Suppressor macrophage (primary cell): ENCODE data around the gene RPS29.

Source experiments
- DNase-seq, 4 experiments: peaks; one replicate each; pipeline ENCODE4 v3.0.0-alpha.2; 2020 to 2022

Gene RPS29

DNA sequence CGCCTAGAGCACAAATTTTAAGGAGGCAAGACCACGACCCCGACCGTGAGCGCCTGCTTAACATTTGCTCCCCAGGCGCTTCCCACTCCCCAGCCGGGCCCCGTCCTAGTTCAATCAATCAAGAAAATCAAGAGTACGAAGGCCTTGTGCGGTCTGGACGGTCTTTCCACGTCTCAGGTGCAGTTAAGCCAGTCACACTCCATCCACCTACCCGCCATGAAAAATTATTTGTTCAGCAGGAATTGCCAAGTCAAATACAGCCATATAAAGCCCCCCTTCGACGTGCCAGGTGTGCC, 12.0 kb upstream of the RPS29 start:
- DNase-seq, result peak in 3 of 4 experiments; percentile 20 to 30 (median 29)

DNA sequence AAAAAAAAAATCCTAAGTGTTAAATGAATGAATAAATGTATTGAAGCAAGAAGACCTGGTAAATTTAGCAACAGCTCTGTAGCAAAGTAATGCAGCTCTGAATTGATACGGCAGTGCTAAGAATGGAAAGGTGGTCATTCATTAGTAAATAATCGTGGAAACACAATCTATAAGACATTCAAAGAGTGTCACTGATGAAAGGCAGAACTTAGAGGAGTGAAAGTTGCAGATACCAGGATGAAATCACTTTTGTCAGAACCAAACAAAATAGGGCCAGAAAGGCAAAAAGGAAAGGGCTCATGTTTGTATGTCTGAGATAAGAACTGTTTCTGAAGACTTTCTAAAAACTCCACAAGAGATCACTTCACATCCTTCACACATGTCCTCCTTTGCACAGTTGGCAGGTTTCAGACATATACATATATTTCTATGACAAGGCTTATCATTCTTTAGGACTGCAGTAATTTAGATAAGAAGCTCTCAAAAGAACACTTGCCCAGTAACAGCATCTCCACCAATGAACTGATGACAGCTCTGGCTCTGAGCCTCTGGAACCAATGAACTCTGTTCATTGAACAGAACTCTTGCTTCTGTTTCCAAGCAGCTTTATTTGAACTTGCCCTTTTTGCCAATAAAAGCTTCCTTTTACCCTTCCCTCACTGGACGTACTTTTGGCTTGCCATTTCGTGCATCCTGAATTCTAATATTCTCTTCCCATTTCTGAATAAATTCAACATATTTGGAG, 8.3 kb upstream of the RPS29 start:
- DNase-seq, result peak in 3 of 4 experiments; percentile 10 to 12 (median 10)

DNA sequence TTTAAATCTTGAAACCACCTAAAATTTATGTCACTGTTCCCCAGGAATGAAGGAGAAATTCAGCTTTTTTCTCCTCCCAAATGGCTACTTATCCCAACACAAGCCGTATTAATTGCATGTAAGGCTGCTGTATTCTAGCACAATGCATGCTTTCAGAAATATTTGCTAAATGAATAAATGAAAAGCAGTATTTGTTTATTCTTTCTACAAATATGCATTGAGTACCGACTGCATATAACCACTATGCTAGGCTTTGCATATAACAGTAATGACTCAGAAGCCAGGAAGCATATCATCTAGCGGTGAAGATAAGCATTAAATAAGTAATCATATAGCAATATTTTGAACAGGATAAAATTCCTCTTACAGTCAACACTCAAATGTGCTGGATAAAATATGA, 6.8 kb upstream of the RPS29 start:
- no peak for DNase-seq

DNA sequence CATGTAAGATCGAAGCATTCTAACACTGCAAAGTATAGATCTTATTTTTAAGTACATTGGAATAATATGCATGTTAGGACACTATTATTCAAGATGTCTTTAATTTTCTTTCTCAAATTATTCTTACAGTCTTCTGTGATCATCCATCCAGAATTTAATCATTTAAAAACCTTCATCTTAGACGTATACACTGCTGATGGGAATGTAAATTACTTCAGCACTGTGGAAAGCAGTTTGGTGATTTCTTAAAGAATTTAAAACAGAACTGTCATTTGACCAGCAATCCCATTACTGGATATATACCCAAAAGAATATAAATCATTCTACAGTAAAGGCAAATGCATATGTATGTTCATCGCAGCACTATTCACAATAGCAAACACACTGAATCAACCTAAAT, 3.2 kb upstream of the RPS29 start:
- DNase-seq, result no peak

DNA sequence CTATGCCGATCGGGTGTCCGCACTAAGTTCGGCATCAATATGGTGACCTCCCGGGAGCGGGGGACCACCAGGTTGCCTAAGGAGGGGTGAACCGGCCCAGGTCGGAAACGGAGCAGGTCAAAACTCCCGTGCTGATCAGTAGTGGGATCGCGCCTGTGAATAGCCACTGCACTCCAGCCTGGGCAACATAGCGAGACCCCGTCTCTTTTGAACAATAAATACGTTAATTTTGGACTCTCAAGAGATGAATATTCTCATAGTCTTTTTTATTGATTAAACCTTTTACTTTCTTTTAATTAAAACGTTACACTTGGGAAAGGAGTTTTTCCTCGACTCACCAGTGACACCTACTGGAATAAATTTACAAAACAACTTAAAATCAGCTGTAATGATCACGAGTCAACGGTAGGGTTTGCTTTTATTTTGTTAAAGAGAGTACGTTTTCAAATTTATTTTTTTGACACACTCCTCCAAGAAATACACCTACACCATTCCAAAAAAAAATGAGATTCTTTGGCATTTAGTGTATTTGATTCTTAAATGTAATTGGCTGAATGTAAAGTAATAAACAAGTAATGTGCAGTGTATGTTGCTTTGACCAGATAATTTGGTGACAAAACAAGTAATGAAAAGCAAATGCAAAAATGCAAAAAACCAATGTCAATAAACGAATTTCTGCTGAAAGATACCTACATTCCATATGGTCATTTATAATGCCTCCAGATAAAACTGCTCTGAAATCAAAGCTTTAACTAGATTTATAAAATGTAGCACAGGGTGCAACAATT, 687 bp upstream of the RPS29 start:
- peak; percentile 60 to 87 (median 82) for DNase-seq

DNA sequence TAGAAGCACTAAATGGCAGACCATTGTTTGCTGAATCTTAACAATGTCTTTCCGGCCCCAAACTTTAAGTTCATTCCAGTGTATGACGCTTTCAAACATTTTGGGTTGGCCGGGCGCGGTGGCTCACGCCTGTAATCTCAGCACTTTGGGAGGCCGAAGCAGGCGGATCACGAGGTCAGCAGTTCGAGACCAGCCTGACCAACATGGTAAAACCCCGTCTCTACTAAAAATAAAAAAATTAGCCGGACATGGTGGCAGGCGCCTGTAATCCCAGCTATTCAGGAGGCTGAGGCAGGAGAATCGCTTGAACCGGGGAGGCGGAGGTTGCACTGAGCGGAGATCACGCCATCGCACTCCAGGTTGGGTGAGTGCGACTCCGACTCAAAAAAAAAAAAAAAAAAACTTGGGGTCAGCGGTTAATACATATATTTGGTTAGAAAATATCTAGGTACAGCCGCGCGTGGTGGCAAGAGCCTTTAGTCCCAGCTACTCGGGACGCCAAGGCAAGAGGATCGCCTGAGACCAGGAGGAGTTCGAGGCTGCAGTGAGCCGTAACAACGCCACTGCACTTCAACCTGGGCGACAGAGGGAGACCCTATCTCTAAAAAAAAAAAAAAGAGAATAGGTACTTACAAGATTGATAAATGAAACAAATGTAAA, 1.1 kb downstream of the RPS29 start:
- DNase-seq, result peak in 2 of 4 experiments; percentile 24 to 25

DNA sequence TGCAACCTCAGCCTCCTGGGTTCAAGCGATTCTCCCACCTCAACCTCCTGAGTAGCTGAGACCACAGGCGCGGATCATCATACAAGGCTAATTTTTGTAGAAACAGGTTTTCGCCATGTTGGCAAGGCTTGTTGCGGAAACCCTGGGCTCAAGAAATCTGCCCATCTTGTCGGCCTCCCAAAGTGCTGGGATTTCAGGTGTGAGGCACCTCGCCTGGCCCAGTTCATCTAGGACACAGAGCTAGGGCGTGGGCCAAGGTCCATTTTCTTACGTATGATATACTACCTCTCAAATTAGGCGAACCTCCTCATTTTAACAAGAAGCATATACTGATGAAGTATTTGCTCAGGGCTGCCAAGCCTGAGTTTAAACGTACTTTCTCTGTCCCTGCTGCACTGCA, 2.1 kb downstream of the RPS29 start:
- no peak for DNase-seq

DNA sequence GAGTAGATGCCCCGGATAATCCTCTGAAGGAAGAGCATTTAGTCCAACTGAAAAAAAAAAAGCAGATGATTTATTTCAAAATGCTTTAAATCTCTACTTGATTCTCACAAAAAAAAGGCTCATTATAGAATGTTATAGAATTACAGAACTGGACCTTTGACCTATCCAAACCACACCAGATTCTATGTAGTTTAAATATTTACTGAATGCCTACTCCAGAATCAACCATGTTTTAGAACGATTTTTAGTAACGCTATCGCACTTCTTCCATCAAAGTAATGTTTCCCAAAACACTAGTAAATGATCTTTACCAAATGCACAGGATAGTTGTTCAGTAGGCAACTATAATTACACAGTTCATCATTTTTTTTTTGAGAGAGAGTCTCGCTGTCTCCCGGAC, 2.6 kb downstream of the RPS29 start:
- no peak for DNase-seq

DNA sequence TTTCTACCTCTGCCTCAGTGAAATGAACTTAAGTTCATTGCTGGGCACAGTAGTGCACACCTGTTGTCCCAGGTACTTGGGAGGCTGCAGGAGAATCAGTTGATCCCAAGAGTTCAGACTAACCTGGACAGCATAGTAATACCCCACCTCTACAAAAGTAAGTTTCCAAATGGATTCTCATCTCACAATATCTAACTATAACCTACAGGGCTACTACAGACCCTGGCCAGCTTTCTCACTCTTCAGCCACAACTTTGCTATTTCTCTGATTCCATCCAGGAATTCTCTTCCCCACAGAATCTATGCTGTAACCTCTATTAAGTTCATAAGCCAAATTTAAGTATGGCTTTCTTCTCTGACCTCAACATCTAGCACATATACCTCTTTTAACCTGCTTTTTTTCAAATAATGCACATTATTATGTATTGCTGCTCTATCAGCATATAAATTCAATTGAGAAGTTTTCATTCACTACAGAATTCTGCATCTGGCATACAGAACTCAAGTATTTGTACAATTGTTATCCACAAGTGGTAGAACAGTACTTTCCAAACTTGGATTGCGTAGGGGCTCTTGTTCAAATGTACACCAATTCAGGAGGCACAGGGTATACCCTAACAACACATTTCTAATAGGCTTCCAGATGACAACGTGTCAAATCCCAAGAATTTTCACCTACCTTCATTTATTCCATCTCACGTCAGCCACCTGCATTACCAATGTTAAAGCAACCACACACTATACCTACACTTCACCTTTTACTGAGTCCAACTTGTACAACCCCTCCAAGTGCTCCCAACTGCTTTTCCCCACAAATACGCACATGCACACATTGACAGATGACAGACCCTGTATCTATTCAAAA, 3.8 kb downstream of the RPS29 start:
- DNase-seq, result no peak

DNA sequence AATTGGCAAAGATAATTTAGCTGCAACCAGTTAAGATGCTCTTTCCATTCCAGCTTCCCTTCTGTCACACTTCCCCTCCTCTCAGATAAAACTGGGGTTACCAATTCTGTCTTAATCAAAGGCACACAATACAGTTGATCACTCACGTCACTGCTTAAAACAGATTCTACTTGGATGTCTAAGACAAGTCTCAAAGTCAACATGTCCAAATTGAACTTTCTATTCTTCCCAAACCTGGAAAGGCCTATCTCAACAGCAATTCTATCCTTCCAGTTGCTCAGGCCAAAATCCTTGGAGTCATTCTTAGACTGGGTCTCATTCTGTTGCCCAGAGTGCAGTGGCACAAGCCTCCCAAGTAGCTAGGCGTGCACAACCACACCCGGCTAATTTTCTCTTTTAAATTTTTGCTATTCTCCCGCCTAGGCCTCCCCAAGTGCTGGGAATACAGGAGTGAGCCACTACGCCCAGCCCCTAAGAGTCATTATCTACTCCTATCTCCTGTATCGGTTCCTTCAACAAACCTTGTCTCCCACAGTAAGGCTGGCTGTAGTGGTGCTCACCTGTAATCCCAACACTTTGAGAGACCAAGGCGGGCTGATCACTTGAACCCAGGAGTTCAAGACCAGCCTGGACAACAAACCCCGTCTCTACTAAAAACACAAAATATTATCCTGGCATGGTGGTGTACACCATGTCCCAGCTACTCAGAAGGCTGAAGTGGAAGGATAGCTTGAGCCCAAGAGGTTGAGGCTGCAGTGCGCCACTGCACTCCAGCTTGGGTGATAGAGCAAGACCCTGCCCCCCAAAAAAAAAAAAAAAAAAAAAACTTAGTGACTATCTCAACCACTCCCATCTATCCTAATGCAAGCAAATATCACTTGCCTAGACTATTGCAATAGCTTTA, 4.7 kb downstream of the RPS29 start:
- no peak for DNase-seq

DNA sequence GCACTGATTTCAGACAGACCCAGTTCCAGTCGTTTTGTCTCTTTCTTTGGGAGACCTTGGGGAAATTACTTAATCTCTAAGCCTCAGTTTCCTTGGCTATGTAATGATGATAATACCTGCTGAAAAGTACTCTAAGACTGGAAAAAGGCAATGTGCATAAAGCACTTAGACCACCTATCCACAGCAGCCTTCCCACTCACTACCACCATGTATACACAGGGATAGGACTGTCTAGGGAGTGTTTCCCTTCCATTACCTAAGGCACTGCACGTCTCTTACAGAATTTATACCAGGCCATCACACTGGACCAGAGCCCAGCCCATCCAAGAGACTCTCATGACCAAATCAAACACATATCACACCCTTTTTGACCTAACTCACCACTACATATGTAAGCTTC, 6.3 kb downstream of the RPS29 start:
- no peak for DNase-seq

DNA sequence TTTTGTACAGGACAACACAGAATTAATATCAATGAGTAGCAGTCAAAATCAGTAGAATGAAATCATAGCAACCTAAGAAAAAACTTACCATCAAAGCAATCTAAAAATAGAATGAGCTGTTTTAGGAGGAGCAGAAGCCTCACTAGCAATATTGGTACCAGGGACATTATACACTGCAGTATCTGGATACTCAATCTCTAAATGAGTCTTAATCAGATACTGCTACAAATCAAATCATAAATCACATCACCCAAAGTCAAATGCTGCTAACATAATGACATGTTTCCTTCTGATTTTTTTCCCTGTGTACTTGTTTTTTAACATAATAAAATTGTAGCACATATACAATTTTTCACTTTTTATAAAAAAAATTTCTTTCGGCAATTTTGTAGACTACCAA, 8.0 kb downstream of the RPS29 start:
- no peak for DNase-seq

DNA sequence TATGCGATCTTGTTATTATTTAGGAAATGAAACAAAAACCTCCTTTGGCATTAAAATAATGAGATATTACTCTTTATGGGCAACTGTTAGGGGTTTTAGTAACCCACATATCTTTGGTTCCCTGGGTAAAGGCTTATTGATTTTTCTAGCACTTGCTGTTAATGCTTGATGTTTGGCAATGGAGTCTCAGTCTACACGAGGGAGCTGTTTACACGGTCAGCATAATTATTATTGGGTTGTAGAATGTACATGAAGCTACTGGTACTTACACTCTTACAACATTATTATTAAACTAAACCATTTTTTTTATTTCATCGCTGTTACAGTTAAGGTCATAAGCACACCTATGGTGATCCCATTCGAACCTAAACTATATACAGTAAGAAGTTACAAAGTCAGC, 12.1 kb downstream of the RPS29 start:
- DNase-seq, result no peak

DNA sequence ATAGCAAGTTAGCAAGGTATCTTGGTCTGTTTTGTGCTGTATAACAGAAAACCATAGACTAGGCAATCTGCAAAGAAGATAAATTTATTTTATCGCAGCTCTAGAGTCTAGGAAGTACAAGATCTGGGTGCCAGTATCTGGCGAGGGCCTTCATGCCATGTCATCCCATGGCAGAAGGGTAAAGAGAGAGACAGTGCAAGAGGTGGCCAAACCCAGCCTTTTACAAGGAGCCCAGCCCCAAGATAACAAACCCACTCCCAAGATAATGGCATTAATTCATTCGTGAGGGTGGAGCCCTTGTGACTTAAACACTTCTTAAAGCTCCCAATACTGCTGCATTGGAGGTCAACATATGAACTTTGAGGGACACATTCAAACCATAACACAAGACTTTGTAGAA, 16.9 kb downstream of the RPS29 start:
- no peak for DNase-seq

DNA sequence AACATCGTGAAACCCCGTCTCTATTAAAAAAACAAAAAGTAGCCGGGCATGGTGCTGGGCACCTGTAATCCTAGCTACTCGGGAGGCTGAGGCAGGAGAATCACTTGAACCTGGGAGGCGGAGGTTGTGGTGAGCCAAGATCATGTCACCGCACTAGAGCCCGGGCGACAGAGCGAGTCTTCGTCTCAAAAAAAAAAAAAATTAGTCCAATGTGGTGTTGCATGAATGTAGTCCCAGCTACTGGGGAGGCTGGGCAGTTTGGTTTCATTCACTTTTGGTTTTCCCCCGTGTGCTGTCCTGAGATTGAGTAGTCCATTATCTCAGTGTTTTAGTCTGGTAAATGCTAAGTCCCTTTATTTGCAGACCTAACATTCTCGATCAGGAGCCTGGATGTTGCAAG, 19.5 kb downstream of the RPS29 start:
- no peak for DNase-seq

DNA sequence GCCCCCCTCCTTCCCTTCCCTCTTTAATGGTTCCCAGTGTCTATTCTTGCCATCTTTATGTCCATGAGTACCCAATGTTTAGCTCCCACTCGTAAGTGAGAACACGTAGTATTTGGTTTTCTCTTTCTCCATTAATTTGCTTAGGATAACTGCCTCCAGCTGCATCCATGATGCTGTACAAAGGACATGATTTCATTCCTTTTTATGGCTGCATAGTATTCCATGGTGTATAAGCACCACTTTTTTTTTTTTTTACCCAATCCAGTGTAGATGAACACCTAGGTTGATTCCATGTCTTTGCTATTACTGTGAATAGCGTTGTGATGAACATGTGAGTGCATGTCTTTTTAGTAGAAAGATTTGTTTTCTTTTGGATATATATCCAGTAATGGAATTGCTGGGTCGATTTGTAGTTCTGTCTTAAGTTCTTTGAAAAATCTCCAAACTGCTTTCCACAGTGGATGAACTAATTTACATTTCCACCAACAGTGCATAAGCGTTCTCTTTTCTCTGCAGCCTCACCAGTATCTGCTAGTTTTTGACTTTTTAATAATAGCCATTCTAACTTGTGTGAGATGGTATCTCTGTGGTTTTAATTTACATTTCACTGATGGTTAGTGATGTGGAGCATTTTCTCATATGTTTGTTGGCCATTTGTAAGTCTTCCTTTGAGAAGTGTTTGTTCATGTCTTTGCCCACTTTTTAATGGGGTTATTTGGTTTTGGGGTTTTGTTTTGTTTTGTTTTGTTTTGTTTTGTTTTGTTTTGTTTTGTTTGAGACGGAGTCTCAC, 26.0 kb downstream of the RPS29 start:
- no peak for DNase-seq

DNA sequence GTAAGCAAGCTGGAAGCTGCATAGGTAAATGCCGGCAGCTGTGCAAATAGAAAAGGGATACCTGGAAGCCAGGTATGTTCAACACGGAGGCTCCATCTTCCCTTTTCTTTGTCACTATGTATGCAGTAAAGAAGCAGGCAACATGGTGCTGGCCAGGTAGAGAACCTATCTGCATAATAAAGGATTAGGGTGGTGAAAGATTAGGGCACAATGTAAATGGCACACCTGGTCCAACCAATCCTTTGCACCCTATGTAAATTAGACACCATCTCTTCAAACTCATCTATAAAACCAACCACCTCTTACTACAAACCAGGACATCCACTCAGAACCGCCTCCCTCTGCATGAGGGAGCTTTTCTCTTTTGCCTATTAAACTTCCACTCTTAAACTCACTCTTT, 32.3 kb downstream of the RPS29 start:
- no peak for DNase-seq

DNA sequence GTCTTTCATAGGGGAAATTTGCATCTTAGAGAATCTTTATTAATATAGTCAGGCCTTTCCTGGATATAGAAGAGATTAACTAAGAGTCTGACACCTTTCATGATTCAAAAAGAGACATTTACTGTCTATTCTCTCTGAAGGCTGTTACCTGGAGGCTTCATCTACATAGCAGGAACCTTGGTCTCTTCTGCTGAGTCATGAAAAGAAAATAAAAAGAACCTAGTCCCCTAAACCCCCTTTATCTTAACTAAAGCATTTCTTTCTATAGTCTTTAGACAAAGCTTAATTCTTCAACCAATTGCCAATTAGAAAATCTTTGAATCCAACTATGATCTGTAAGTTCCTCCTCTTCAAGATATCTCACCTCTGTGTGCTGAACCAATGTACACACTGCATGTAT, 33.1 kb downstream of the RPS29 start:
- DNase-seq, result no peak

DNA sequence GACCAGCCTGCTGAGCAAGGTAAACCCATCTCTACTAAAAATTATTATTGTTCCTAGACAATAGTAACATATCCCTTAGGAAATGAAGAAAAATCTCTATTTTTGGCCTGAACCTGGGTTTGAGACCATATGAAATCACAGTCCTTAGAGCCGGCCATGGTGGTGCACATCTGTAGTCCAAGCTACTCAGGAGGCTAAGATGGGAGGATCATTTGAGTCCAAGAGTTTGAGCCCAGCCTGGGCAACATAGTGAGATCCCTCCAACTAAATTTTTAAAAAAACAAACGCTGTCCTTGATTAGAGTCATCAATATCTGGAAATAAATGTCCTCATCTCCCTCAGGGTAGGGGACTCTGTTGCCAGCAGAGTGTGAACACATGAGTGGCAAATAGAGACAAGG, 34.6 kb downstream of the RPS29 start:
- DNase-seq, result no peak

DNA sequence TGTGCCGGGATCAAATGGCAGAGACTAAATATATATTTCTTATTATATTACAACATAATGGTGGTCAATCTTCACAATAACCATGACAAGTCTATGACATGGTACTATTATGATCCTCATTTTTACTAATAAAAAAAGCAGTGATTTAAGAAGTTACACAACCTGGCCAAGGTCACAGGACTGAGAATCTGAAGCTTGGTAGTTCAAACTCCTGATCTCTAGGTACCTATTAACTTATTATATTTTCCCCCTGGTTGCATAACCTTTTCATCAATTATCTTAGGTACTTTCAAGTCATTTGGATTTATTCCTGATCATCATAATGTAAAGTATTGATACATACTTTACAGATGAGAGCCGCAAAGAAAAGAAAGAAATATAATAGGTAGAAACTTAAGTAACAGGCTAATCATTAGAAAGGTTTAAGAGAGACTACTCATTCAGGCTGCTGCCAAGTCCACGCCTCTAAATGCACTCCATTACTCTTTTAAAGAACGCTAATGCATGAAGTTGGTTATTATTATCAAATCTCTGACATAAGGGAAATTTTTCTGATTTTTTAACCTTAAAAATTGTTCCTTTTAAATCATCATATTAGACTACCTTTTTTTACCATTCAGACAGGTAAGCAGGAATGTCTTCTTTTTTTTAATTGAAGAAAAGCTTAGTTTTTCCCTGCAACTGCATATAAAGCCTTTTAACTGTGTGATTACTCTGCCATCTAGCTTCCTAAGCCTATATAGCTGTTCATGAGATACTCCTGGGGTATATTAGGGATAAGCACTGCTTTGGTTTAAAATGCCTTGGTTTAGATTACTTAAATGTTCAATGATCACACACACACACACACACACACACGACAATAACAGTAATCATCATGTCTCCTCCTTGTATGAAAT, 35.6 kb downstream of the RPS29 start:
- DNase-seq, result peak in 1 of 4 experiments; percentile 3
